LNCaP clone FGC (cell line): Measurements from ENCODE around the gene IRAK2.

Experiments
- DNase-seq: peaks from one replicate; pipeline ENCODE4 v3.0.0-alpha.2; 2011; ENCODE audit warnings: low read depth
- H3K4me3 ChIP-seq: 2 replicates; pipeline ENCODE4 v1.5.1; 2011; ENCODE audit warnings: mild to moderate bottlenecking, low read depth, low read length, control low read depth
- TF ChIP-seq, protein P1 (sequence below): IDR thresholded peaks from 2 replicates; pipeline ENCODE4 v1.5.1; 2012; ENCODE audit warnings: mild to moderate bottlenecking; ENCODE audit not compliant: control insufficient read depth, insufficient read depth; ENCODE audit errors: extremely low read depth

The IRAK2 gene

DNA sequence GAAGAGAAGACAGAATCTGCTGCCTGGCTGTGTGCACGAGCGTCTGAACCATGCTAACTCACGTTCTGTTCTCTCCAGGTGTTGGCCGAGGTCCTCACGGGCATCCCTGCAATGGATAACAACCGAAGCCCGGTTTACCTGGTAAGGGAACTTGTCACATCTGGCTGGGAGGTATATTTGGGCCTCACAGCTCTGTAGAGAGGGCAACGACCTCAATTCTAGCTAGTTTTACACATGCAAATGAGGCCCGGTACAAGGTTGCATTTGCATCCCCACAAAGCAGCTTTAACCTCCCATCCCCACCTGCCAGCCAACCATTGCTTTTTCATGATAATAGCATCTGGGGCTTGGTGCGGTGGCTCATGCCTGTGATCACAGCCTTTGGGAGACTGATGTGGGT, 61.6 kb downstream of the IRAK2 start:
- no peak for DNase-seq
- H3K4me3 ChIP-seq: no peak overlapping the region
- TF ChIP-seq, protein P1, sequence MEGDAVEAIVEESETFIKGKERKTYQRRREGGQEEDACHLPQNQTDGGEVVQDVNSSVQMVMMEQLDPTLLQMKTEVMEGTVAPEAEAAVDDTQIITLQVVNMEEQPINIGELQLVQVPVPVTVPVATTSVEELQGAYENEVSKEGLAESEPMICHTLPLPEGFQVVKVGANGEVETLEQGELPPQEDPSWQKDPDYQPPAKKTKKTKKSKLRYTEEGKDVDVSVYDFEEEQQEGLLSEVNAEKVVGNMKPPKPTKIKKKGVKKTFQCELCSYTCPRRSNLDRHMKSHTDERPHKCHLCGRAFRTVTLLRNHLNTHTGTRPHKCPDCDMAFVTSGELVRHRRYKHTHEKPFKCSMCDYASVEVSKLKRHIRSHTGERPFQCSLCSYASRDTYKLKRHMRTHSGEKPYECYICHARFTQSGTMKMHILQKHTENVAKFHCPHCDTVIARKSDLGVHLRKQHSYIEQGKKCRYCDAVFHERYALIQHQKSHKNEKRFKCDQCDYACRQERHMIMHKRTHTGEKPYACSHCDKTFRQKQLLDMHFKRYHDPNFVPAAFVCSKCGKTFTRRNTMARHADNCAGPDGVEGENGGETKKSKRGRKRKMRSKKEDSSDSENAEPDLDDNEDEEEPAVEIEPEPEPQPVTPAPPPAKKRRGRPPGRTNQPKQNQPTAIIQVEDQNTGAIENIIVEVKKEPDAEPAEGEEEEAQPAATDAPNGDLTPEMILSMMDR: no peak

DNA sequence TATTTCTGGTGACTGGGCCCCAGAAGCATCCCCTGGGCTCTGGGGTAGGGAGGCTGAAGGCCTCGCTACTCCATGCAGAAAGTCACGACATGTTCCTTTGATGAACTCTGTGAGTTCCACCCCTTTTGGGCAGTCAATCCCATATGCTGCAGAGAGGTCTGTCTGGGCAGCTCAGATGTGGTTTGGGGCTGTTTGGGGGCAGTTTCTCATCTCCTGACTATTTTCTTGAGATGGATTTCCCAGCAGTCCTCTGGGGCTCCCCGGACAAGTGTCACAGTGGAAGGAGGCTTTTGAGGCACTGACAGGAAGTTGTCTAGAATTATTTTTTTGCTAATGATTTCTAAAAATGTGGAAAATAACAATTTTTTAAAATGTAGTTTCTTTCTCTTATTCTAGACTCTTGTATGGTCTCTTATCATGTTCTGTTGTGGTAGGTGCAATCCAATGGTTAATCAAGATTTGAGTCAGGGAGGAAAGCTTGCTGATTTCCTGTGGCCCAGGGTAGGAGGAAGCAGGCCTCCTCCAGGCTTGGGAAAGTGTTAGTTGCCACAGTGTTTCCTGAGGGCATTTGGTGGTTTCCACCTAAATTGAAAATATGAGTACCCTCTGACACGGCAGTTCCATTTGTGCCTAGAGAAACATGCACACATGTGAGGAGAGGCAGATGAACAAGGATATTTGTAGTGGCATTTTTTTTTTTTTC, 63.7 kb downstream of the IRAK2 start:
- H3K4me3 ChIP-seq: no peak overlapping the region
- DNase-seq: no peak
- TF ChIP-seq, protein P1: no peak

DNA sequence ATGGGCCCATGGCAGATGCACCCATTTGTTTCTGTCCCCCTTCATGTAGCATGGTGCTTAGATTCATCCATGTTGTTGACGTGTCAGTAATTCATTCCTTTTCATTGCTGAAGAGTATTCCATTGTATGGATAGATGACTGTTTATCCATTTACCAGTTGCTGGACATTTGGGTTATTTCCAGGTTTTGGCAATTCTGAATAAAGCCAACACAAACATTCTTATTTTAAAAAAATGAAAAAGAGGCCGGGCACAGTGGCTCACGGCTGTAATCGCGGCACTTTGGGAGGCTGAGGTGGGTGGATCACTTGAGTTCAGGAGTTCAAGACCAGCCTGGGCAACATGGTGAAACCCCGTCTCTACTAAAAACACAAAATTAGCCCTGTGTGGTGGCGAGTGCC, 64.9 kb downstream of the IRAK2 start:
- H3K4me3 ChIP-seq: no peak overlapping the region
- TF ChIP-seq, protein P1: no peak
- DNase-seq: no peak

DNA sequence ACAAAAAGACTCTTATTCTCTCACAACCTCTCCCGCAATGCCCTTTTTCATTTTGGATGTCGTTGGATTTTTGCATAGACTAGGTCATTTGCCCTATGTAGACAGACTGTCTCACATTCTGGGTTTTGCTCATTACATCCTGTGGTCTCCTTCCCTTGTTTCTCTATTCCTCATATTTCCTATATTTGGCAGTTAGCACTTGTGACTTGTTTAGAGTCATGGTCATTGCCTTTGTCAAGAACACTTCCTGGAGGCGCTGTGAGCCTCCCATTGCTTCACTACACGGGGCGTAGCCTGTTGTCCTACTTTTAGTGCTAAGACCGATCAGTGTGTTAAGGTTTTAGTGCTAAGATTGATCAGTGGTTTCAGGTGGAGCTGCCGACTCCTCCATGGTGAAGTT, 67.4 kb downstream of the IRAK2 start:
- TF ChIP-seq, protein P1: no peak
- DNase-seq: no peak
- no peak overlapping the region for H3K4me3 ChIP-seq

DNA sequence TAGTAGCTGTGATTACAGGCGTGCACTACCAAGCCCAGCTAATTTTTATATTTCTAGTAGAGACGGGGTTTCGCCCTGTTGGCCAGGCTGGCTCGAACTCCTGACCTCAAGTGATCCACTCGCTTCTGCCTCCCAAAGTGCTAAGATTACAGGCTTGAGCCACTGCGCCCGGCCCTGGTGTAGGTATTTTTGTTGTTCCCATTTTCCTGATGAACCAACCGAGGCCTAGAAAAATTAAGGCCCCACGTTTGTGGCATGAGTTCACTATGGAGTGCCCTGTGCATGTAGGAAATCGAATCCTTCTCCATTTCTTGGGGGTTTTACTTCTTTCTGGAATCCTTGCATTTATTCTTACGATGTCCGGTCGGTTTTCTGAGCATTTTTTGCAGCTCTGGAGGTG, 69.3 kb downstream of the IRAK2 start:
- TF ChIP-seq, protein P1: no peak
- no peak overlapping the region for H3K4me3 ChIP-seq
- DNase-seq: no peak

DNA sequence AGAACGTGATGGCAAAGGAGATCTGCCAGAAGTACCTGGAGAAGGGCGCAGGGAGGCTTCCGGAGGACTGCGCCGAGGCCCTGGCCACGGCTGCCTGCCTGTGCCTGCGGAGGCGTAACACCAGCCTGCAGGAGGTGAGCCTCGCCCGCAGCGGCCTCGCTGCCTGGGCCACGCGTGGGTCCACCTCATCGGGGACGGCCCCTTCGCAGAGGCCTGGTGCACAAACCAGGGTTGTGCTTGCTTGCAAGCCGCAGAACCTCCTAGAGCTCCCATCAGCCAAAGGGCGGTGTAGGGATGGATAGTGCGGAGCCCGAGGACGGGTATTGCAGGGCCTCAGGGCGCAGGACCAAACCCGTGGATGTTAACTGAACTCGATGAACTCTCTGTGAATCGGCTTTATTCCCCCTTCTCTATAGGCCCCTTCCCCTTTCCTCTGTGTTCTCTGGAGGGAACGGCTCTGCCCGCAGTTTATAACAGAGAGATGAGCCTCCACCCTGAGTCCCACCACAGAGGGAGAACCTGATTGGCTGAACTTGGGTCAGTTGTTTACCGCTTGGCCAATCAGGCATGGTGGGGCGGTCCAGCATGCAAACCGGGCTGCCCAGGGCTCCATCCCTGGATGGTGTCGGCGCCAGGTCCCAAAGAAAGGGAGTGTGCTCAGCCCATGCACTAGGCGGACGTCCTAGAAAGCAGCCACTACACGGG, 70.0 kb downstream of the IRAK2 start:
- H3K4me3 ChIP-seq: no peak overlapping the region
- TF ChIP-seq, protein P1: no peak
- no peak for DNase-seq
